ENCODE measurements around the gene STIM2.

- no peak for TF ChIP-seq CTCF (conservative IDR thresholded peaks at IDR 0.05)
- no peak for TF ChIP-seq EZH2 (IDR thresholded peaks at IDR 0.05; ENCODE audit: low read depth)
These were observed 85.2 kb downstream of the STIM2 start for GRCh38 chr4:26945794-26946193.

All from PC-9 (cell line).